GM10266 (cell line): Measurements from ENCODE around the gene UQCRC1.

ENCODE experiments used
- DNase-seq: peaks from one replicate; pipeline ENCODE4 v3.0.0; 2012; ENCODE audit errors: extremely low spot score
- CTCF ChIP-seq: IDR thresholded peaks from 2 replicates; pipeline ENCODE4 v1.5.1; 2012; ENCODE audit warnings: mild to moderate bottlenecking, low read depth; ENCODE audit not compliant: control insufficient read depth, insufficient read depth; ENCODE audit errors: missing control alignments

The UQCRC1 gene

GRCh38 chr3:48571938-48572337 is 37.5 kb downstream of the UQCRC1 start:
- DNase-seq, result no peak
- TF ChIP-seq CTCF, result no peak

GRCh38 chr3:48569808-48570450 is 39.5 kb downstream of the UQCRC1 start:
- TF ChIP-seq CTCF, result no peak
- no peak for DNase-seq

- no peak for TF ChIP-seq CTCF
- no peak for DNase-seq
Measured at GRCh38 chr3:48569400-48569799, 40.0 kb downstream of the UQCRC1 start.

GRCh38 chr3:48568476-48568875 is 41.0 kb downstream of the UQCRC1 start:
- TF ChIP-seq CTCF, result no peak
- no peak for DNase-seq

- TF ChIP-seq CTCF, result no peak
- no peak for DNase-seq
Measured at GRCh38 chr3:48567500-48567899, 41.9 kb downstream of the UQCRC1 start.

- no peak for TF ChIP-seq CTCF
- no peak for DNase-seq
Measured at GRCh38 chr3:48567090-48567489, 42.4 kb downstream of the UQCRC1 start.

- DNase-seq, result no peak
- TF ChIP-seq CTCF, result no peak
Measured at GRCh38 chr3:48566401-48566760, 43.1 kb downstream of the UQCRC1 start.
